GM04503 (cell line): ENCODE results near the gene FOXN3.

Source experiments
- DNase-seq: peaks from one replicate; pipeline ENCODE4 v3.0.0-alpha.2; 2012; ENCODE audit warnings: low read depth

The FOXN3 gene

GRCh38 chr14:89359477-89360222 lies 57.4 kb downstream of the FOXN3 start:
- no peak for DNase-seq

GRCh38 chr14:89357655-89358297 lies 59.3 kb downstream of the FOXN3 start:
- DNase-seq, result no peak

- no peak for DNase-seq
Measured at GRCh38 chr14:89356927-89357326, 60.1 kb downstream of the FOXN3 start.

- DNase-seq, result no peak
Measured at GRCh38 chr14:89356496-89356895, 60.5 kb downstream of the FOXN3 start.

GRCh38 chr14:89353766-89354113 lies 63.3 kb downstream of the FOXN3 start:
- no peak for DNase-seq

- no peak for DNase-seq
Measured at GRCh38 chr14:89352976-89353765, 63.9 kb downstream of the FOXN3 start.

- no peak for DNase-seq
Measured at GRCh38 chr14:89351516-89352404, 65.3 kb downstream of the FOXN3 start.

- no peak for DNase-seq
Measured at GRCh38 chr14:89351221-89351515, 65.9 kb downstream of the FOXN3 start.

- no peak for DNase-seq
Measured at GRCh38 chr14:89350152-89350551, 66.9 kb downstream of the FOXN3 start.

- DNase-seq, result no peak
Measured at GRCh38 chr14:89349171-89350008, 67.6 kb downstream of the FOXN3 start.

GRCh38 chr14:89348722-89349121 lies 68.3 kb downstream of the FOXN3 start:
- no peak for DNase-seq

- no peak for DNase-seq
Measured at GRCh38 chr14:89347885-89348284, 69.1 kb downstream of the FOXN3 start.

- no peak for DNase-seq
Measured at GRCh38 chr14:89344920-89345254, 72.1 kb downstream of the FOXN3 start.

GRCh38 chr14:89343356-89343755 lies 73.7 kb downstream of the FOXN3 start:
- DNase-seq, result no peak

- no peak for DNase-seq
Measured at GRCh38 chr14:89342049-89342448, 75.0 kb downstream of the FOXN3 start.

GRCh38 chr14:89340200-89341181 lies 76.5 kb downstream of the FOXN3 start:
- no peak for DNase-seq

- no peak for DNase-seq
Measured at GRCh38 chr14:89339579-89339978, 77.5 kb downstream of the FOXN3 start.

GRCh38 chr14:89339158-89339557 lies 77.9 kb downstream of the FOXN3 start:
- no peak for DNase-seq

GRCh38 chr14:89336338-89336737 lies 80.7 kb downstream of the FOXN3 start:
- DNase-seq, result no peak

GRCh38 chr14:89332031-89332430 lies 85.0 kb downstream of the FOXN3 start:
- DNase-seq, result no peak
